Endothelial cell of umbilical vein (primary cell): ENCODE data around the gene OSGIN1. TPM values are rescaled to one million over a fixed set of nuclear protein-coding genes. Genes with fewer than 3 reads are reported as not detected.

Experiments used
- BruUV-seq: library from RNA; stranded (reverse); fragments of 400-500 nt; replicated peaks from 2 replicates; lab custom pipeline; 2021; lab: Mats Ljungman, UMichigan
- CTCF ChIA-PET: fragments of 300-600, 350-600 bp; sonication (Branson Sonifier 250); formaldehyde crosslinking; loops from one replicate; lab custom pipeline; 2021; ENCODE audit warnings: antibody characterized with exemption, inconsistent platforms; lab: Charles Lee
- POLR2A ChIA-PET: fragments of 300-600, 350-600 bp; sonication (Branson Sonifier 250); formaldehyde crosslinking; loops from one replicate; lab custom pipeline; 2021; ENCODE audit warnings: antibody characterized with exemption, inconsistent platforms; lab: Charles Lee
- DNase-seq: peaks from one replicate; pipeline ENCODE4 v3.0.0-alpha.2; 2011; ENCODE audit warnings: low read depth, low spot score
- FAIRE-seq: peaks from 2 replicates; lab custom pipeline; 2011; peaks lifted over from hg19 to GRCh38; lab: Jason Lieb, UNC
- H2AFZ ChIP-seq: 2 replicates; pipeline ENCODE4 v1.6.0; 2012; ENCODE audit warnings: low read depth, low read length, control low read depth, inconsistent platforms
- H3K27ac ChIP-seq: 2 replicates; pipeline ENCODE4 v1.5.1; 2011; ENCODE audit warnings: low read depth, mild to moderate bottlenecking, control low read depth, low read length, moderate library complexity; ENCODE audit not compliant: insufficient read depth
- H3K27me3 ChIP-seq, 2 experiments: 2 replicates each; pipeline versions ENCODE4 v1.6.0 to v1.6.1; 2011; ENCODE audit warnings: low read length in 2 of 2, mixed read lengths in 1 of 2; ENCODE audit not compliant: control insufficient read depth in 2 of 2, insufficient read depth in 2 of 2
- H3K36me3 ChIP-seq, 2 experiments: 2 replicates in 1 of 2; 3 replicates in 1 of 2; pipeline ENCODE4 v1.5.1; 2011; ENCODE audit warnings: low read length in 2 of 2, mild to moderate bottlenecking in 1 of 2, moderate library complexity in 1 of 2; ENCODE audit not compliant: control insufficient read depth in 2 of 2, insufficient read depth in 2 of 2; ENCODE audit errors: extremely low read depth in 1 of 2
- H3K4me1 ChIP-seq: 3 replicates; pipeline ENCODE4 v1.5.1; 2011; ENCODE audit warnings: mild to moderate bottlenecking, low read length; ENCODE audit not compliant: control insufficient read depth, insufficient read depth; ENCODE audit errors: extremely low read depth
- H3K4me2 ChIP-seq: 2 replicates; pipeline ENCODE4 v1.6.1; 2011; ENCODE audit warnings: low read length, control low read depth, mixed read lengths; ENCODE audit not compliant: insufficient read depth
- H3K4me3 ChIP-seq, 3 experiments: fragments of 200-600 bp in 1 of 3; sonication (generic), shearing (Covaris generic) in 1 of 3; replicated peaks in 1 of 3; 2 replicates each; pipeline ENCODE4 v1.5.1; 2011 to 2016; ENCODE audit warnings: control low read depth in 3 of 3, low read length in 3 of 3, mild to moderate bottlenecking in 2 of 3, inconsistent platforms in 1 of 3, low read depth in 1 of 3, moderate library complexity in 1 of 3; ENCODE audit not compliant: insufficient read depth in 1 of 3
- H3K79me2 ChIP-seq: 2 replicates; pipeline ENCODE4 v1.6.0; 2012; ENCODE audit warnings: low read length, inconsistent platforms; ENCODE audit not compliant: control insufficient read depth, insufficient read depth
- H3K9ac ChIP-seq: replicated peaks from 2 replicates; pipeline ENCODE3; 2011; ENCODE audit warnings: low read length, control low read depth; ENCODE audit not compliant: insufficient read depth; ENCODE audit errors: extremely low read depth
- H3K9me1 ChIP-seq: replicated peaks from 3 replicates; pipeline ENCODE4 v1.6.0; 2011; ENCODE audit warnings: mild to moderate bottlenecking, low read length; ENCODE audit not compliant: control insufficient read depth, insufficient read depth; ENCODE audit errors: extremely low read depth
- H3K9me3 ChIP-seq: replicated peaks from 2 replicates; pipeline ENCODE4 v1.5.1; 2012; ENCODE audit warnings: low read length, inconsistent platforms; ENCODE audit not compliant: control insufficient read depth, insufficient read depth
- H4K20me1 ChIP-seq: replicated peaks from 2 replicates; pipeline ENCODE3; 2011; ENCODE audit warnings: mild to moderate bottlenecking, low read length; ENCODE audit not compliant: control insufficient read depth, insufficient read depth; ENCODE audit errors: extremely low read depth
- EZH2 ChIP-seq: IDR thresholded peaks from 2 replicates; pipeline ENCODE4 v1.6.1; 2012; ENCODE audit warnings: borderline replicate concordance, low read depth, mild to moderate bottlenecking, moderate library complexity, low read length, inconsistent platforms; ENCODE audit not compliant: severe bottlenecking
- FOS ChIP-seq: IDR thresholded peaks from 2 replicates; pipeline ENCODE4 v1.6.1; 2011; ENCODE audit warnings: mild to moderate bottlenecking, low read length, moderate library complexity, borderline replicate concordance; ENCODE audit not compliant: insufficient read depth
- GATA2 ChIP-seq: IDR thresholded peaks from 2 replicates; pipeline ENCODE4 v1.7.0; 2011; ENCODE audit warnings: low read depth, mild to moderate bottlenecking, moderate library complexity, mixed read lengths, low read length; ENCODE audit not compliant: insufficient read length, insufficient read depth
- JUN ChIP-seq: IDR thresholded peaks from 2 replicates; pipeline ENCODE4 v1.6.1; 2011; ENCODE audit warnings: borderline replicate concordance, low read depth; ENCODE audit not compliant: insufficient read length, insufficient read depth
- MYC ChIP-seq: IDR thresholded peaks from one replicate; pipeline ENCODE4 v1.6.1; 2011; ENCODE audit warnings: mild to moderate bottlenecking, low read depth, low read length
- POLR2A ChIP-seq: IDR thresholded peaks from 2 replicates; pipeline ENCODE4 v1.6.1; 2012; ENCODE audit warnings: low read depth, mild to moderate bottlenecking, control low read depth, low read length
- POLR2AphosphoS5 ChIP-seq: IDR thresholded peaks from 2 replicates; pipeline ENCODE4 v1.6.1; 2012; ENCODE audit warnings: low read depth, mild to moderate bottlenecking, control low read depth, low read length, moderate library complexity; ENCODE audit not compliant: insufficient read depth
- dilution Hi-C: fragments of 300-500 bp; cut with MboI; formaldehyde crosslinking; loops from one replicate; pipeline ENCODE4 v1.15.0; 2019; ENCODE audit warnings: low sequenced_read_pairs; ENCODE audit not compliant: extremely low pct_ligation_motif_present
- intact Hi-C: fragments of 100-400 bp; cut with micrococcal nuclease; formaldehyde crosslinking; loops from one replicate; pipeline ENCODE4 v1.10.0; 2022
- polyA plus RNA-seq, 4 experiments: library from polyadenylated mRNA; depleted of rRNA in 3 of 4; stranded (reverse) in 3 of 4; unstranded in 1 of 4; fragments of >200 nt; gene quantifications; 2 replicates each; pipeline versions ENCODE4 v1.2.1 to v1.2.3, GENCODE V29; 2011 to 2012; ENCODE audit warnings: missing spikeins in 1 of 4
- total RNA-seq: library from RNA; stranded (reverse); gene quantifications from 2 replicates; pipeline ENCODE4 v1.2.3, GENCODE V29; 2021
- TF ChIP-seq, protein P1 (sequence below): IDR thresholded peaks from 2 replicates; pipeline ENCODE4 v1.6.1; 2011; ENCODE audit not compliant: insufficient read depth, insufficient read length
- TF ChIP-seq, protein P2 (sequence below), 2 donors: IDR thresholded peaks; 1 replicate in 1 of 2; 2 replicates in 1 of 2; pipeline ENCODE4 v1.5.1; 2011; ENCODE audit warnings: low read length in 2 of 2, mild to moderate bottlenecking in 2 of 2, moderate library complexity in 2 of 2, control low read depth in 1 of 2, inconsistent platforms in 1 of 2, low read depth in 1 of 2; ENCODE audit not compliant: insufficient read depth in 1 of 2; ENCODE audit errors: extremely low read depth in 1 of 2

The OSGIN1 gene
- total and polyA plus RNA-seq, 2 donors (not counting 3 experiments of a cell fraction or from before 2014, with no cell fraction given) = 9.2 to 11.0 TPM

DNA sequence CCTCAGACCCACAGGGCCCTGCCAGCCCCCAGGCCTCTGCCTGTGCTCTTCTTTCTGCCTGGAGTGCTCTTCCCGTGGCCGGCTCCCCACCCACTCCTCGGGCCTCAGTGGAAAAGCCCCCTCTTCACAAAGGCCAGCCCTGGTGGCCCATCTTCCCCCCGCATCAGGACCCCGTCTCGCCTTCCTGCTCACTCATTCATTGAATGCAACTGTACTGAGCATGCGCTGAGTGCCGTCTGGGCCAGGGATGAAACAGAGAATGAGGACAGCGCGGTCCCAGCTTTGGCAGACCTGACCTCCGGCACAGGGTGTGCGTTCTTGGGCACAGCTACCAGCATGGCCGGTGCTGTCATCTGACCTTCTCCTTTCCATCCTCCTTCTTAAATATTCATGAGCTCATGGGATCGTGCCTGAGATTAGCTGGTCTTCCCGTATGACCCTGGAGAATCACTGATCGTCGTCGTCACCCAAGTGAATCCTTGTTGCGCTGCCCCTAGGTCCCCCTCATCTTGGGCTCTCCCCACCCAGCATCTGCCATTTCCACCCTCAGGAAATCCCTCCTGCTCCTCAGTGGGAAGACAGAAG lies 16.4 kb upstream of the OSGIN1 start:
- H3K4me3 ChIP-seq = no peak overlapping the region
- no peak overlapping the region for H3K27ac ChIP-seq
- H3K9ac ChIP-seq = no peak overlapping the region
- CTCF ChIA-PET = interaction anchor here (0.5 to 1.2 kb wide), 4 partner anchors 10 to 1690 kb away, joined by 3 to 5 read pairs (median 3); no protein-coding TSS in a partner anchor
- no peak overlapping the region for H3K4me2 ChIP-seq
- intact Hi-C loops = no loop called here
- POLR2A ChIA-PET = no interaction called here
- H3K36me3 ChIP-seq = no peaks in the 10 kb centered on the region
- no TSS peak for BruUV-seq
- H3K79me2 ChIP-seq = no peaks in the 10 kb centered on the region
- TF ChIP-seq JUN = no peak
- TF ChIP-seq FOS = no peak
- TF ChIP-seq GATA2 = no peak
- TF ChIP-seq, protein P1, sequence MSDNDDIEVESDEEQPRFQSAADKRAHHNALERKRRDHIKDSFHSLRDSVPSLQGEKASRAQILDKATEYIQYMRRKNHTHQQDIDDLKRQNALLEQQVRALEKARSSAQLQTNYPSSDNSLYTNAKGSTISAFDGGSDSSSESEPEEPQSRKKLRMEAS = no peak
- TF ChIP-seq EZH2 = no peak
- TF ChIP-seq POLR2A = no peak
- TF ChIP-seq POLR2AphosphoS5 = no peak
- no peak for TF ChIP-seq MYC
- TF ChIP-seq, protein P2, sequence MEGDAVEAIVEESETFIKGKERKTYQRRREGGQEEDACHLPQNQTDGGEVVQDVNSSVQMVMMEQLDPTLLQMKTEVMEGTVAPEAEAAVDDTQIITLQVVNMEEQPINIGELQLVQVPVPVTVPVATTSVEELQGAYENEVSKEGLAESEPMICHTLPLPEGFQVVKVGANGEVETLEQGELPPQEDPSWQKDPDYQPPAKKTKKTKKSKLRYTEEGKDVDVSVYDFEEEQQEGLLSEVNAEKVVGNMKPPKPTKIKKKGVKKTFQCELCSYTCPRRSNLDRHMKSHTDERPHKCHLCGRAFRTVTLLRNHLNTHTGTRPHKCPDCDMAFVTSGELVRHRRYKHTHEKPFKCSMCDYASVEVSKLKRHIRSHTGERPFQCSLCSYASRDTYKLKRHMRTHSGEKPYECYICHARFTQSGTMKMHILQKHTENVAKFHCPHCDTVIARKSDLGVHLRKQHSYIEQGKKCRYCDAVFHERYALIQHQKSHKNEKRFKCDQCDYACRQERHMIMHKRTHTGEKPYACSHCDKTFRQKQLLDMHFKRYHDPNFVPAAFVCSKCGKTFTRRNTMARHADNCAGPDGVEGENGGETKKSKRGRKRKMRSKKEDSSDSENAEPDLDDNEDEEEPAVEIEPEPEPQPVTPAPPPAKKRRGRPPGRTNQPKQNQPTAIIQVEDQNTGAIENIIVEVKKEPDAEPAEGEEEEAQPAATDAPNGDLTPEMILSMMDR (IDR thresholded peaks at IDR 0.05; ENCODE audit: extremely low read depth in 1 of 2, insufficient read depth in 1 of 2, low read depth in 1 of 2, low read length in 2 of 2) = no peak
- no peaks in the 10 kb centered on the region for H4K20me1 ChIP-seq
- dilution Hi-C loops = no loop called here
- no peaks in the 10 kb centered on the region for H3K27me3 ChIP-seq
- H3K9me1 ChIP-seq = no peaks in the 10 kb centered on the region
- FAIRE-seq = no peak
- no peak for DNase-seq
- no peaks in the 10 kb centered on the region for H3K9me3 ChIP-seq
- peaks cover 5% of the 10 kb centered on the region for H3K4me1 ChIP-seq
- no peak overlapping the region for H2AFZ ChIP-seq
